Mesendoderm (in vitro differentiated cells): Measurements from ENCODE around the gene LAS1L.
"Not testable (repeated sequence)": the region's sequence is repeated elsewhere in the genome, so short reads cannot be mapped to it uniquely, and the experiment has no call there.

ENCODE experiments used
- DNase-seq: peaks from one replicate; pipeline ENCODE4 v3.0.0; 2013
- H2AK5ac ChIP-seq: 2 replicates; pipeline ENCODE4 v1.6.1; 2013; ENCODE audit warnings: low read length, inconsistent platforms
- H2BK120ac ChIP-seq: 2 replicates; pipeline ENCODE4 v1.6.1; 2013; ENCODE audit warnings: low read depth, mild to moderate bottlenecking, low read length, moderate library complexity, mixed read lengths
- H2BK15ac ChIP-seq: replicated peaks from 2 replicates; pipeline ENCODE4 v1.6.1; 2013; ENCODE audit warnings: low read depth, mild to moderate bottlenecking, moderate library complexity
- H2BK5ac ChIP-seq: 2 replicates; pipeline ENCODE4 v1.6.1; 2013; ENCODE audit warnings: low read length, inconsistent platforms
- H3K18ac ChIP-seq: 2 replicates; pipeline ENCODE4 v1.6.1; 2013; ENCODE audit warnings: mild to moderate bottlenecking, low read length, mixed read lengths
- H3K23ac ChIP-seq: one replicate; pipeline ENCODE4 v1.6.1; 2013; ENCODE audit warnings: low read length
- H3K27ac ChIP-seq: 2 replicates; pipeline ENCODE4 v1.5.1; 2013; ENCODE audit warnings: low read depth, mild to moderate bottlenecking, inconsistent platforms, low read length, moderate library complexity
- H3K27me3 ChIP-seq: 2 replicates; pipeline ENCODE4 v1.6.1; 2013; ENCODE audit warnings: low read length, control low read depth, mild to moderate bottlenecking, inconsistent platforms; ENCODE audit not compliant: insufficient read depth, poor library complexity
- H3K36me3 ChIP-seq: 2 replicates; pipeline ENCODE4 v1.6.1; 2013; ENCODE audit warnings: low read length, inconsistent platforms; ENCODE audit not compliant: control insufficient read depth, insufficient read depth
- H3K4ac ChIP-seq: one replicate; pipeline ENCODE4 v1.6.1; 2013; ENCODE audit warnings: low read depth, mild to moderate bottlenecking, low read length, moderate library complexity
- H3K4me1 ChIP-seq: 2 replicates; pipeline ENCODE4 v1.6.1; 2013; ENCODE audit warnings: low read depth, low read length, inconsistent platforms; ENCODE audit not compliant: control insufficient read depth
- H3K4me2 ChIP-seq: 2 replicates; pipeline ENCODE4 v1.6.1; 2013; ENCODE audit warnings: low read length
- H3K4me3 ChIP-seq: 2 replicates; pipeline ENCODE4 v1.5.1; 2013; ENCODE audit warnings: mild to moderate bottlenecking, low read length
- H3K56ac ChIP-seq: one replicate; pipeline ENCODE4 v1.6.1; 2013; ENCODE audit warnings: low read length
- H3K79me1 ChIP-seq: 2 replicates; pipeline ENCODE4 v1.6.1; 2013; ENCODE audit warnings: low read length, inconsistent platforms
- H3K79me2 ChIP-seq: 2 replicates; pipeline ENCODE4 v1.6.1; 2013; ENCODE audit warnings: mild to moderate bottlenecking, low read length; ENCODE audit not compliant: control insufficient read depth, insufficient read depth
- H3K9ac ChIP-seq: 2 replicates; pipeline ENCODE4 v1.6.1; 2013; ENCODE audit warnings: low read length, inconsistent platforms
- H4K5ac ChIP-seq: one replicate; pipeline ENCODE4 v1.6.1; 2013; ENCODE audit warnings: low read length
- H4K8ac ChIP-seq: one replicate; pipeline ENCODE4 v1.6.1; 2013; ENCODE audit warnings: low read depth, mild to moderate bottlenecking, control low read depth, low read length, moderate library complexity
- whole genome bisulfite sequencing: extraction: QIAGEN DNeasy Blood & Tissue Kit; methylation state at CpG from one replicate; pipeline ENCODE4 v1.1.7; 2013; ENCODE audit warnings: low lambda C conversion rate, missing lambda C conversion rate; ENCODE audit not compliant: insufficient coverage; ENCODE audit errors: extremely low coverage; 5-methylcytosine and 5-hydroxymethylcytosine counted together

LAS1L gene

GRCh38 chrX:65488495-65488894 is 46.1 kb downstream of the LAS1L start:
- H3K18ac ChIP-seq = no peak overlapping the region
- H2BK15ac ChIP-seq = no peak overlapping the region
- H3K79me2 ChIP-seq = no peaks in the 10 kb centered on the region
- no CpG with 5 or more reads among the region's 5 CpGs for WGBS
- H3K4me3 ChIP-seq = no peak overlapping the region
- no peak overlapping the region for H2BK5ac ChIP-seq
- H3K9ac ChIP-seq = no peak overlapping the region
- H3K4ac ChIP-seq = no peak overlapping the region
- H2BK120ac ChIP-seq = no peak overlapping the region
- no peak overlapping the region for H4K8ac ChIP-seq
- no peak overlapping the region for H3K4me2 ChIP-seq
- H3K56ac ChIP-seq = no peak overlapping the region
- H3K23ac ChIP-seq = no peak overlapping the region
- H3K27ac ChIP-seq = no peak overlapping the region
- no peak overlapping the region for H2AK5ac ChIP-seq
- no peaks in the 10 kb centered on the region for H3K27me3 ChIP-seq
- peak; percentile 35 for DNase-seq
- H3K4me1 ChIP-seq = peaks cover 2% of the 10 kb centered on the region
- H4K5ac ChIP-seq = no peak overlapping the region
- H3K36me3 ChIP-seq = no peaks in the 10 kb centered on the region
- no peaks in the 10 kb centered on the region for H3K79me1 ChIP-seq

- no peak overlapping the region for H3K9ac ChIP-seq
- H3K79me1 ChIP-seq = no peaks in the 10 kb centered on the region
- peak overlapping the region; percentile 34 for H3K56ac ChIP-seq
- no peak overlapping the region for H2BK15ac ChIP-seq
- no peak overlapping the region for H3K4ac ChIP-seq
- no peak overlapping the region for H3K18ac ChIP-seq
- WGBS = no CpG with 5 or more reads among the region's 3 CpGs
- no peaks in the 10 kb centered on the region for H3K79me2 ChIP-seq
- H3K23ac ChIP-seq = no peak overlapping the region
- H3K27me3 ChIP-seq = no peaks in the 10 kb centered on the region
- no peak overlapping the region for H2BK5ac ChIP-seq
- no peak overlapping the region for H2AK5ac ChIP-seq
- no peak overlapping the region for H4K5ac ChIP-seq
- no peak overlapping the region for H3K4me2 ChIP-seq
- H3K27ac ChIP-seq = no peak overlapping the region
- no peak overlapping the region for H2BK120ac ChIP-seq
- peak; percentile 89 for DNase-seq
- no peaks in the 10 kb centered on the region for H3K36me3 ChIP-seq
- H4K8ac ChIP-seq = no peak overlapping the region
- H3K4me1 ChIP-seq = no peaks in the 10 kb centered on the region
- no peak overlapping the region for H3K4me3 ChIP-seq
Observed at GRCh38 chrX:65480960-65481359, 53.6 kb downstream of the LAS1L start.

GRCh38 chrX:65479102-65479501 is 55.5 kb downstream of the LAS1L start:
- H3K23ac ChIP-seq, H3K4me3 ChIP-seq, H2AK5ac ChIP-seq, H3K36me3 ChIP-seq, H4K8ac ChIP-seq, H3K9ac ChIP-seq, H2BK15ac ChIP-seq, H3K4me1 ChIP-seq, H3K4me2 ChIP-seq, H3K27ac ChIP-seq, H3K79me2 ChIP-seq, DNase-seq, H3K18ac ChIP-seq, H2BK5ac ChIP-seq, H3K4ac ChIP-seq, H3K27me3 ChIP-seq, H3K79me1 ChIP-seq, H3K56ac ChIP-seq, H2BK120ac ChIP-seq, H4K5ac ChIP-seq: not testable (repeated sequence)
- no CpG with 5 or more reads among the region's 3 CpGs for WGBS

DNA sequence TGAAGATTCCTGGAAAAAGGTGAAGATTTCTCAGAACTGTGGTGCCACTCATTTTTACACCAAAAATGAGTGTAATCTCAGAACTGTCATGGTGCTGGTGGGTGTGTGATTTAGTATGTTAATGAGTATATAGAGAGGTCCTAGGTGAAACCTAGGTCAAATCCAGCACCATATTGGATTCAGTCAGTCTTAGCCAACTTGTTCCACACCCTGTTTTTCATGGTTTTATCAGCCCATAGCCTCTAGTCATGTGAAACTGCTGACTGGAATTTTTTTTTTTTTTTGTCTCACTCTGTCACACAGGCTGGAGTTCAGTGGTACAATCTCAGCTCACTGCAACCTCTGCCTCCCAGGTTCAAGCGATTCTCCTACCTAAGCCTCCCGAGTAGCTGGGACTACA is 58.0 kb downstream of the LAS1L start:
- Histone ChIP-seq H2BK15ac (no peak overlapping the region), H3K4ac (no peak overlapping the region), H3K27me3 (no peaks in the 10 kb centered on the region), H3K18ac (no peak overlapping the region), H3K23ac (no peak overlapping the region), H4K8ac (no peak overlapping the region), H3K27ac (no peak overlapping the region), H3K79me1 (no peaks in the 10 kb centered on the region), H3K4me1 (no peaks in the 10 kb centered on the region), H3K36me3 (no peaks in the 10 kb centered on the region), H2BK5ac (no peak overlapping the region), H3K56ac (no peak overlapping the region), H3K4me3 (no peak overlapping the region), H2BK120ac (no peak overlapping the region), H3K9ac (no peak overlapping the region), H3K4me2 (no peak overlapping the region), H4K5ac (no peak overlapping the region), H3K79me2 (no peaks in the 10 kb centered on the region), H2AK5ac (no peak overlapping the region)
- no peak for DNase-seq
- WGBS = no CpG with 5 or more reads among the region's 2 CpGs

DNA sequence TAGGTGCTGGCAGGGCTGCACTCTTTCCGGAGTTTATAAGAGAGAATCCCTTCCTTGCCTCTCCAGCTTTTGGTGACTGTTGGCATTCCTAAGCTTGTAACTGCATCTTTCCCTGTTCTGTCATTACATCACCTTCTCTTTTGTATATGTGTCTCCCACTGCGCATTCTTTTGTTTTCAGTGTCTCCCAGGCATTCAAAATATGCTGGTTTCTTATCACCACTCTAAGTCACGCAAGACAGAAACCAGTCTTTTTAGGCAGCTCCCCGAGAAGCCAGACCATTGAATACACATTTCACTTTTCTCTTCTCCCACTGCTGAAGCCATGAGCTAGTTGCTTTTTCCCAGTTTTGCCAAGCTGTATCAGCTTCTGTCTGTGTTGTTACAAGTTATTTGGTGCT is 71.0 kb downstream of the LAS1L start:
- no peak overlapping the region for H2BK120ac ChIP-seq
- H2AK5ac ChIP-seq = no peak overlapping the region
- H3K36me3 ChIP-seq = no peaks in the 10 kb centered on the region
- H3K9ac ChIP-seq = no peak overlapping the region
- H3K27me3 ChIP-seq = no peaks in the 10 kb centered on the region
- peak; percentile 98 for DNase-seq
- no peak overlapping the region for H3K56ac ChIP-seq
- peak overlapping the region; percentile 31 for H3K27ac ChIP-seq
- H3K4ac ChIP-seq = no peak overlapping the region
- peak overlapping the region; percentile 35 for H2BK5ac ChIP-seq
- H2BK15ac ChIP-seq = no peak overlapping the region
- H3K4me2 ChIP-seq = no peak overlapping the region
- H3K79me1 ChIP-seq = no peaks in the 10 kb centered on the region
- WGBS = no CpG with 5 or more reads among the region's 4 CpGs
- no peaks in the 10 kb centered on the region for H3K4me1 ChIP-seq
- no peak overlapping the region for H3K23ac ChIP-seq
- no peak overlapping the region for H3K18ac ChIP-seq
- H3K4me3 ChIP-seq = no peak overlapping the region
- no peak overlapping the region for H4K8ac ChIP-seq
- H3K79me2 ChIP-seq = no peaks in the 10 kb centered on the region
- H4K5ac ChIP-seq = no peak overlapping the region
